GM19099 (cell line): Measurements from ENCODE around the gene FGD4.

Experiments
- POLR2A ChIP-seq: IDR thresholded peaks from 3 replicates; pipeline ENCODE4 v1.6.1; 2011; ENCODE audit warnings: low read depth; ENCODE audit not compliant: insufficient read length; ENCODE audit errors: extremely low read depth

Gene FGD4

GRCh38 chr12:32612658-32613614, 213.6 kb downstream of the FGD4 start:
- TF ChIP-seq POLR2A = no peak

DNA sequence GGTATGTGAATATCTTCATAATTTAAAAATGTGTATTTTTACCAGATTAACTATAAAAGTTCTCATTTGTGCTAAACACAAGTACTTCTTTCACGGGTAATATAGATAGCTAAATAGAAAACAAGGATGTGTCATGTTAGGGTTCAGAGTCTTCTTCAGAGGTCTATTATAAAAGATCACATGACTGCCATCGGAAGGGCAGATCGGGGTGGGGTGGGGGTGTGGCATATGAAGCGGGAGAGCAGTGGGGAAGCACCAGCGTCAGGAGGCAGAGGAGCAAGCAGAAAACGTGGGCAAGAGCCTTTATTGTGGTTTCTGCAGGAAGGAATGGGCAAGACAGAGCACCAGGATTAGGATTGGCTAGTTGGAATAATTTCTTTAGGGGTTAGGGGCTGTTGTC, 216.1 kb downstream of the FGD4 start:
- no peak for TF ChIP-seq POLR2A

DNA sequence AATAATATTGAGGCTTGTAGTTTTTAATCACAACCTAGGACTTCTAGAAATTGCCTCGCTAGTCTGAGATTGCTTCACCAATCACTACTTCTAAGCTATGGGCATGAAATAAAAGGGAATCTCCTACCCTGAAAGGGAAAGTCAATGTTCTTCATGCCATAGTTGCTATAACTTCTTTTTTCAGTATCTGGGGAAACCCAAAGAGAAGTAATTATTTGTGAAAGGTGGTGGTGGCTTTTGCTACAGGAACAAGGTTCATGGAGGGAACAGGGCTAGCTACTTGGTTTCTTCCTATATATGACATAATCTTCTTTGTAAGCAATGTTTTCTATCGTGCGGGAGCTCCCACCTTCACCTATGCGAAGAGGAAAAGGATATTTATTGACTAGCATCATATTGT, 218.2 kb downstream of the FGD4 start:
- no peak for TF ChIP-seq POLR2A

DNA sequence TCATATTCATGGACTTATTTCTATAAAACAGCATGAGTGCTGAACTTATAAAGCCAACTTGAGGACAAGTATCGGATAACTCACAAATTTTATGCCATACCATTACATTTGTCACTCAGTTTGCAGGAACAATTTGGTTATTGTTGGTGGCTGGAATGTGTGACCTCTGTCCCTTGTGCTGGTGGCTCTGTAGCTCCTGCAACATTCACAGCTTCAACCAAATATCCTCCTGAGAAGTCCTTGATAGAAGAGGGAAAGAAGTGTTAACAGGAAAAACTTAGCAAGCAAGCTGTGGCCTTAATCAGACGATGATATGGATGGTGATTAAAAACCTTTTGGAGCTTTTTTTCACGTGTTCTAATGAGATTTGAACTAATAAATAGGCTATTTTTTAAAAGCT, 218.8 kb downstream of the FGD4 start:
- no peak for TF ChIP-seq POLR2A

DNA sequence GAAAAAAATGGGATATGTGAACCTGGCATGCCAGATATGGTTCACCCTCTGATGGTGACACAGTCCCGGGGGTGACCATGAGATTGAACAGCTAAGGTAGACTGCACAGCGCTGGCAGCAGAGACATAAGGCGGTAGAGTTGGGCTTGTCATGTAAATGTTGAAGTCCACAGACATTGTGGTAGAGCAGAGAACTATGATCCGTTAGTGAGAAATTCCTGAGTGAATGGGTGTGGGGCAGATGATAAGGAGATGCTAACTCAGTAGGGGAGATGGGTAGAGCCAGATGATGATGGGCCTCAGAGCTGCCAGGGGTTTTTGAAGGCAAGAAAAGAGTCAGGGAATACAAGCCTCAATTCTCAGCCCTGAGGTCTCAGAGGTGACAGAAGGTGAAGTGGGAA, 228.6 kb downstream of the FGD4 start:
- TF ChIP-seq POLR2A = no peak

DNA sequence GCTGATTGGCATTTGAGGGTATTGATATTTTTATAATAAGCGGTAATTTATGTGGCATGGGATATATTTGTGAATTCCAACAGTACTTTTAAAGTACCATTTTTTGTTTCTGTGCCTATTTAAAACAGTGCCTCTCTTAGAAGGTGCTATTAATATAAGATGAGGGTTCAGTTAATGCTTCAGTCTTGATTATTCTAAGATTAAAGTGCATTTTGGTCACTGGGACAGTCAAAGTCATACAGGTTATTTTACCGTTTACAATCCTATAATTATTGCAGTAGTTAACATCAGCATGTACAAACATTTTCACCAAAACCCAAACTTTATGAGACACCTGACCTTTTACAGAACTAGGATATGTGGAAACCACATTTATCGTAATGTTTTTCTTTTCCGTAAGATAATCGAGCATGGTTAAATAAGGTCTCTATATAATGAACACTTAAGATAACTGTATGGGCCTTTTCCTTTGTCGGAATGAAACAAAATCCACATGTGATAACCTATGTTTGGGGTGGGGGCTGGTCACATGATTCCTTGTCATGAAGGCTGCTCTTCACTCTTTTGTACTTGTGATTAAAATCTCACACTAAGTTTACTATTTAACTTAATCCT, 242.0 kb downstream of the FGD4 start:
- TF ChIP-seq POLR2A = no peak

DNA sequence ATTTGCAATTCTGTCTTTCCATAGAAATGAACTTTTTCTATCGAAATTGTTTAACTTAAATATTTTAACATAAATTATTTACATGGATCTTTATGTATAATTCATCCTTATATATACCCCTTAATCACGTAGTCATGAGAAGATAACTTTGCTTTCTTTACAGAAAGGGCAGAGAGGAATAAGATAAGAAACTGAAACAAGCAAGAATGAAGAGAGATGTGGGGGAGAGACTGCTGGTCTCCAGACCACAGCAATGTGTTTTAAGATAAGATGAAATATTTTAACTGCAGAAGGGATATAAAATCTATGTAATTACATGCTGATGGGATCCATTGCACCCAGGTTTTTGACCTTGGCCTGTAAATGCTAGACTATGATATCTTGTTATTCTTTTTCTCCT, 245.1 kb downstream of the FGD4 start:
- TF ChIP-seq POLR2A = no peak

DNA sequence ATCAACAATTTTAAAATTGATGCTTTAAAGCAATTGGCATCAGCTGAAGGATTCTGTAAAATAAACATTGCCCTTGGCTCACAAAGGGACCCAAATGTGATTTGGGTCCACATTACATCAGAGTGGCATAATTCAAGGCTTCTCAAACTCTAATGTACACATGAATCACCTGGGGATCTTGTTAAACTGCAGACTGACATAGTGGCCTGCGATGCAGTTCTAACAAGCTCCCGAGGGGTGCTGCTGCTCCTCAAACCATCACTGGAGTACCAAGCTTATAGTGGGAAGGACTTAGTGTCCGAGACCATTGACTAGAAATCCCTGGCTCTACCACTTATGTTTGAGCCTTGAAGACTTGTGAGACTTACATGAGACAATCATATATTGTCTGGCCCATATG, 247.9 kb downstream of the FGD4 start:
- no peak for TF ChIP-seq POLR2A

DNA sequence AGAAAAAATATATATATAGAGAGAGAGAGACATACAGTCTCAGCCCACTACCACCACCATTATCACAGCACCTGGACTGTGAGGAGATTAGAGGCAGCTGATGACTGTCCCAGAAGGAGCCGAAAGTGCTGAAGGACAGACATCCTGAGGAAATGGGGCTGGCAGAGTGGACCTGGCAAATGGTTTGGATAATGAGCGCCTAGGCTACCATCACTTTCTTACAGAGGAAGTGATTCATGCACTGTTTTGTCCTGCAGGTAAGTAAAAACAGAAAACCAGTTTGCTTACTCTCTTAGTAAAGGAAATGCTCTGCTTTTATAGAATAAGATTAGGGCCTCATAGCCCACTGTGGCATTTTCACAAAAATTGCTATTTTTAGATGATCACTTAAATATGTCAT, 251.2 kb downstream of the FGD4 start:
- no peak for TF ChIP-seq POLR2A

DNA sequence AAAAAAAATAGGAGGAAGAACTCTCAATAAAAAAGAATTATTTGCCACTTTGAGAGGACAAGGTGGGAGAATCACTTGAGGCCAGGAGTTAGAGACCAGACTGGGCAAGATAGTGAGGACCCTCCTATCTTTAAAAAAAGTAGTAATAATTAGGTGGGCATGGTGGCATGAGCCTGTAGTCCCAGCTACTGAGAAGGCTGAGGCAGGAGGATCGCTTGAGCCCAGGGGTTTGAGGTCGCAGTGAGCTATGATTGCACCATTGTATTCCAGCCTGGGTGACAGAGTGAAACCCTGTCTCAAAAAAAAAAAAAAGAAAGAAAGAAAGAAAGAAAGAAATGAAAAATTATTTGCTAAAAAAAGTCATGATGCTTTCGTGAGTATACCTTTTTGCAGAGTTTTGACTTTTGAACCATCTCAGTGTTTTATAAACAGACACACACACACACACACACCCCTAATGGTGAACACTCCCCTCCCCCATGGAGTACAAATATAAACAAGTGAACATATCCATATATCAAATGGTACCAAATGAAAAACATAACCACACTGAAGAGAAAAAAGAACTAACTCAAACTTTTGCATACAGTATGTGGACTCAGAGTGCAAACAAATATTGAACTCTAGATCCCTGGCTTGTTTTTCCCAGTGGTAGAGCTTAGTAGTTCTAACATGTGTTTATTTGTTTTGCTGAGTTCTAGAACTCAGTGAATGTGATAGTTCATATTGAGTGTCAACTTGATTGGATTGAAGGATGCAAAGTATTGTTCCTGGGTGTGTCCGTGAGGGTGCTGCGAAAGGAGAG, 252.0 kb downstream of the FGD4 start:
- TF ChIP-seq POLR2A = no peak

GRCh38 chr12:32651956-32652210, 252.5 kb downstream of the FGD4 start:
- TF ChIP-seq POLR2A = no peak

- TF ChIP-seq POLR2A = no peak
Observed at GRCh38 chr12:32659908-32660440, 260.6 kb downstream of the FGD4 start.

GRCh38 chr12:32661706-32662105, 262.3 kb downstream of the FGD4 start:
- no peak for TF ChIP-seq POLR2A

- no peak for TF ChIP-seq POLR2A
Observed at GRCh38 chr12:32662665-32663064, 263.3 kb downstream of the FGD4 start.

DNA sequence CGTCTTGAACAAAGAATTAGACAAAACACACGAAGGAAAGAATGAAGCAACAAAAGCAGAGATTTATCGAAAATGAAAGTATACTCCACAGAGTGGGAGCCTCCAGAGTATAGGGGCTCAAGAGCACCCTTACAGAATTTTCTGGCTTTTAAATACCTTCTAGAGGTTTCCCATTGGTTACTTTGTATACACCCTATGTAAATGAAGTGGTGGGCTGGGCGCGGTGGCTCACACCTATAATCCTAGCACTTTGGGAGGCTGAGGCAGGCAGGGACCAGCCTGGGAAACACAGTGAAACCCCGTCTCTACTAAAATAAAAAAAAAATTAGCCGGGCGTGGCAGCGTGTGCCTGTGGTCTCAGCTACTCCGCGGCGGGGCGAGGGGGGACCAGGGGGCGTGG, 266.7 kb downstream of the FGD4 start:
- no peak for TF ChIP-seq POLR2A
